ENCODE measurements around the gene ALCAM. TPM values are rescaled to one million over a fixed set of nuclear protein-coding genes. Genes with fewer than 3 reads are reported as not detected.

The ALCAM gene
- total RNA-seq = 1 to 10 TPM in 3 of 4 donors, under 1 TPM in 1; 0.42 to 1.5 (median 1.2) TPM
- polyA plus RNA-seq = under 1 TPM; 0.44 to 0.70 (median 0.48) TPM
- long read RNA-seq, donor 1, full-length matches to known transcripts = 1 of 1 reads
- long read RNA-seq, donor 1, partial matches to known transcripts = 0 of 1 reads
- long read RNA-seq, donor 1, other reads (novel, unspliced or antisense) = 0 of 1 reads
- long read RNA-seq, donor 2 = 0 reads

GRCh38 chr3:105366326-105367062, at the start of gene ALCAM:
Gene ALCAM (plus strand): TSS chr3:105366909.
- H3K9me3 ChIP-seq = no peaks in the 10 kb centered on the region
- no peaks in the 10 kb centered on the region for H3K36me3 ChIP-seq (ENCODE audit: insufficient read depth in 1 of 2, low read depth in 1 of 2)
- WGBS, 3 donors = 0 to 1% (median 0%) methylated on average over 44 to 48 of the region's 48 CpGs
- no peak within 1 kb of the TSS for H3K27ac ChIP-seq
- intact Hi-C loops (cut with DNase I) = no loop called here
- DNase-seq (peak; percentile 88 to 89), ATAC-seq (peak; percentile 83 to 94 (median 90))
- no peak for TF ChIP-seq CTCF (IDR thresholded peaks at IDR 0.05)
- peaks cover 0 to 65% (median 8%) of the 10 kb centered on the region in 3 donors for H3K27me3 ChIP-seq (ENCODE audit: insufficient read depth in 3 of 3, low read length in 2 of 3)
- peaks cover 20% of the 10 kb centered on the region for H3K4me1 ChIP-seq
- H3K4me3 ChIP-seq = peak within 1 kb of the TSS; percentile 73

DNA sequence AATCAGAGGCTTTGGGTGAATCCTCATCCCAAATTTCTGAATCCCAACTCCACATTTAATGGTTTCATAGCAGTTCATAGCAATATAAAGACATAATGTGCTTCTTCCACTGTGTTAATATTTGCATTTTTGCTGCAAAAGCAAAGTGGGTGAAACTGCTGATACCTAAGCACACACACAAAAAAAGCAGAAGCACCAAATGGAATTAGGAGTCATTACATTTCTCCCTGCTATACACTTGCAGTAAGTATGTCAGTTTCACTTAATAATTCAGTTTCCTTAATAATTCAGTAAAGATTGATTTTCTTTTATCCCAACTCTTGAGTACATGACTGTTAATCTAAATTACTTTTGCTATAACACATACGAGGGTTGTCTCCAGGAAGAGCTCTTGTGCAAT, 48.9 kb upstream of the ALCAM start:
- no peak for TF ChIP-seq CTCF (IDR thresholded peaks at IDR 0.05)
- no peak for ATAC-seq
- Histone ChIP-seq H3K9me3 (no peaks in the 10 kb centered on the region), H3K27ac (no peak overlapping the region), H3K4me1 (no peaks in the 10 kb centered on the region), H3K36me3 (ENCODE audit: insufficient read depth in 1 of 2, low read depth in 1 of 2) (no peaks in the 10 kb centered on the region), H3K4me3 (no peak overlapping the region), H3K27me3 (ENCODE audit: insufficient read depth in 3 of 3, low read length in 2 of 3) (no peaks in the 10 kb centered on the region)
- DNase-seq = no peak
- intact Hi-C loops (cut with DNase I) = no loop called here
- 58 to 81% (median 61%) methylated on average over 1 of the region's 1 CpG for WGBS, 3 donors

DNA sequence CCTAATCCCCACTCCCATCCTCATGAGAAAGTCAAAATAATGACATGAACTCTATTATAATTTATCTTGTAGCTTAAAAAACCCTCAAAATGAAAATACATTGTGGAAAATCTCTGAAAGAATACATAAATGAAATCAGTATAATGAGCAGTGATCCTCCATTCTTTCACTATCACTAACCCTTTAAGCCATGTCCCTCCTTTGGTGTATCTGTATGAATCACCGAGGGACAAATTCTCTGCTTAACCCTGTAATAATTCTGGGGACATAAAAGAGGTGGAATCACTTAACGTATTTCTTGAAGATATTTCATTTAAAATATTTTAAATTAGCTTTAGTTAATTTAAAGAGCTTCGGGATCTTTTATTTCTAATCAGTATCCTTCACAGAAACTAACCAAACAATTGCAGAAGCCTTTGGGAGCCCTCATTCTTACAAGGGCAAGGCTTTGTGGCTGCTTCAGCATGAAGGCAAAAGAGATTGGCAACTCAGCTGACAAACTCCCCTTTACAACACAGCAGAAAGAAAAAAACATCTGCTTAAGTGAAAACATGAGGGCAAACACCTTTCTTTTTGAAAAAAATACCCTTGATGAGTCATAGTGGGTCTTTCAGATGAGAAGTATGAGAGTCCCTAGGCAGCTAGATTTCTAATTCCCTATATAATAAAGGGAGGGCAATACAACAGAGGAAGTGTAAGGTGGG, 44.0 kb upstream of the ALCAM start:
- no peaks in the 10 kb centered on the region for H3K27me3 ChIP-seq (ENCODE audit: insufficient read depth in 3 of 3, low read length in 2 of 3)
- H3K4me3 ChIP-seq = no peak overlapping the region
- H3K27ac ChIP-seq = no peak overlapping the region
- no peak for TF ChIP-seq CTCF (IDR thresholded peaks at IDR 0.05)
- H3K4me1 ChIP-seq = no peaks in the 10 kb centered on the region
- DNase-seq (no peak), ATAC-seq (no peak)
- H3K9me3 ChIP-seq = no peaks in the 10 kb centered on the region
- intact Hi-C loops (cut with DNase I) = no loop called here
- H3K36me3 ChIP-seq (ENCODE audit: insufficient read depth in 1 of 2, low read depth in 1 of 2) = no peaks in the 10 kb centered on the region
- 85 to 92% (median 86%) methylated on average over 3 of the region's 3 CpGs for WGBS, 3 donors

DNA sequence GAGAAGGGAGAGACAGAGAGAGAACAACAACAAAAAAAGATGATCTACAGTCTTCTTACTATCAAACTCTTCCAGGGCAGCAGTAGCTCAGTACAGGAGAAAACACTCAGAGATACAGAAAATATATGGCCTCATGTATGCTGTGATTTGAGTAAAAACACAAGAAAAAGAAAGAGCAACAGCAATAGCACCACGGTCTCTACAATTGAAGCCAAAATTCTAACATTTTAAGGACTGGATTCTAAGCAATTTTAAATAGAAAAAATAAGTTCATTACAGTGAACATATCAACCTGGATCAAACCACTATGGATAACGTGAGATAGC, 43.5 kb upstream of the ALCAM start:
- WGBS, 3 donors = 62 to 81% (median 74%) methylated on average over 2 of the region's 2 CpGs
- intact Hi-C loops (cut with DNase I) = no loop called here

More for the DNA sequence above, 43.5 kb upstream of the ALCAM start:
- ATAC-seq = no peak
- Histone ChIP-seq H3K27me3 (ENCODE audit: insufficient read depth in 3 of 3, low read length in 2 of 3) (no peaks in the 10 kb centered on the region), H3K36me3 (ENCODE audit: insufficient read depth in 1 of 2, low read depth in 1 of 2) (no peaks in the 10 kb centered on the region), H3K9me3 (no peaks in the 10 kb centered on the region), H3K27ac (no peak overlapping the region), H3K4me3 (no peak overlapping the region), H3K4me1 (no peaks in the 10 kb centered on the region)
- no peak for TF ChIP-seq CTCF (IDR thresholded peaks at IDR 0.05)
- no peak for DNase-seq
